Superior temporal gyrus (tissue), 1 donor: ENCODE data around the gene RAP1GAP2.
"Not testable (repeated sequence)": the region's sequence is repeated elsewhere in the genome, so short reads cannot be mapped to it uniquely, and the experiment has no call there.

Experiments used
- DNase-seq: peaks from one replicate; pipeline ENCODE4 v3.0.0-alpha.2; 2016; ENCODE audit errors: extremely low spot score

RAP1GAP2 gene

DNA sequence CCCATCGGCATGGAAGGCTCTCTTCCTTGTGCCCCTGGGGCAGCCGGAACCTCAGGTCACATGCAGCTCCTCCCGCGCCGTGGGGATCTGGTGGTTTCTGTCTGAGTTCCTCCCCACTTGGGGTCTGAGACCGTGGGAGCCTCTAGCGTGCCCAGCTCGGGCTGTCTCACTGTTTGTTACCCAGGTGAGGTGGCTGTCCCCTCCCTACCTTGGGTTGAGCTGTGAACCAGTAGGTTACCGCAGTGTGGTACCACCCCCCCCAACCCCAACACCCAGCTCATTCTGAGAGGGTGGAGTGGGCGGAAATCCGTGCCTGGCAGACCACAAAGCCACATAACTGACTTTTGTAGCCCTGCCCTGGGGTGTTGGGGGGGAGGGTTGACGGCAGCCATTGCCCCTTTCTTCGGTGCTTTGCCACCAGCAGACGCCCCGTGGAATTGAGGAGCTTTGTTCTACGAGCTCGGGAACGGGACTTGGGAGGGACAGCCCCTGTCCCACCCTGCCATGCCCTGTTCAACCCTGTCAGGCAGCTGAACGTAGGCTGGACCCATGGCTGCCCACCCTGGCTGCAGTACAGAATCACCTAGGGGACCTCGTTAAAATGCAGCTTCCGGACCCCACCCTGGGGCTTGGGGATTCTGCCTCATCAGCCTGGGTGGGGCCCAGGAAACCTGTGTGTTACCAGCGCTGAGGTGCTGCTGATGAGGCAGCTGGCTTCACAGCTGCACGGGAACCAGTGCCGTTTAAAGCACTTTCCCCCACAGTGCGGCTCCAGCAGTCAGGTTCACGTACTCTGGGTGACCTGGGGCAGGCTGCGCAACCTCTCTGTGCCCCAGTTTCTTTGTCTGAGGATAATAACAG is 18.5 kb downstream of the RAP1GAP2 start:
- no peak for DNase-seq

DNA sequence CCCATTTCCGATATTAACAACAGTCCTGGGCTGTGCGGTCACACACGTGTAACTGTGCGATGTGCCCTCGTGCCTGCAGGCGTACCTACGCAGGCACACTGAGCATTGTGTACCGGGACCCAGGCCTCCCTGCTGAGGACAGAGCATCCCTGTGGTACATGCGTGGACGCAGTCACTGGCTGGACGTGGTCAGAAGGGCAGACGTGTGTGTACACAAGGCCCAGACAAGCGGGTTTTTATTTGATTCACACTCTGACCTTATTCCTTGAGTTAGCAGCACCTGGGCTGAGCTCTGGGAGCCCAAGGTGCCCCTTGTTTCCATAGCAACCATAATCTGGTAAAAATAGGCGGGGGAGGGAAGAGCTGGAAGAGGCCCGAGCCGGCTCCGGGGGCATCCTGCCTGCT is 19.5 kb downstream of the RAP1GAP2 start:
- DNase-seq: no peak

DNA sequence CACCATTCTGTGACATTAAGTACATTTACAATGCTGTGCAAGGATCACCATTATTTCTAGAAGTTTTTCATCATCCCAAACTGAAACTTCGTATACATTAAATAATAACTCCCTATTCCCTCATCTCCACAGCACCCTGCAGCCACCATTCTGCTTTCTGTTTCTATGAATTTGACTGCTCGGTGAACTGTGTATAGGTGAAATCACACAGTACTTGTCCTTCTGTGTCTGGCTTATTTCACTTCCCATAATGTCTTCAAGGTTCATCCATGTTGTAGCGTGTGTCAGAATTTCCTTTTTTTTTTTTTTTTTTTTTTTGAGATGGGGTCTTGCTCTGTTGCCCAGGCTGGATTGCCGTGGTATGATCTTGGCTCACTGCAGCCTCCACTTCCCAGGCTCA is 20.4 kb downstream of the RAP1GAP2 start:
- DNase-seq: no peak

DNA sequence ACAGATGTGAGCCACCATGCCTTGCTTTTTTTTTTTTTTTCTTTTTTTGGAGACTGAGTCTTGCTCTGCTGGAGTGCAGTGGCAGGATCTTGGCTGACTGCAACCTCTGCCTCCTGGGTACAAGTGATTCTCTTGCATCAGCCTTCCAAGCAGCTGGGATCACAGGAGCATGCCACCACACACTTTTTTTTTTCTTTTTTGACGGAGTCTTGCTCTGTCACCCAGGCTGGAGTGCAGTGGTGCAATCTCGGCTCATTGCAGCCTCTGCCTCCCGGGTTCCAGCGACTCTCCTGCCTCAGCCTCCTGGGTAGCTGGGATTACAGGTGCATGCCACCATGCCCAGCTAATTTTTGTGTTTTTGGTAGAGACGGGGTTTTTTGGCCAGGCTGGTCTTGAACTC is 23.1 kb downstream of the RAP1GAP2 start:
- DNase-seq: not testable (repeated sequence)

DNA sequence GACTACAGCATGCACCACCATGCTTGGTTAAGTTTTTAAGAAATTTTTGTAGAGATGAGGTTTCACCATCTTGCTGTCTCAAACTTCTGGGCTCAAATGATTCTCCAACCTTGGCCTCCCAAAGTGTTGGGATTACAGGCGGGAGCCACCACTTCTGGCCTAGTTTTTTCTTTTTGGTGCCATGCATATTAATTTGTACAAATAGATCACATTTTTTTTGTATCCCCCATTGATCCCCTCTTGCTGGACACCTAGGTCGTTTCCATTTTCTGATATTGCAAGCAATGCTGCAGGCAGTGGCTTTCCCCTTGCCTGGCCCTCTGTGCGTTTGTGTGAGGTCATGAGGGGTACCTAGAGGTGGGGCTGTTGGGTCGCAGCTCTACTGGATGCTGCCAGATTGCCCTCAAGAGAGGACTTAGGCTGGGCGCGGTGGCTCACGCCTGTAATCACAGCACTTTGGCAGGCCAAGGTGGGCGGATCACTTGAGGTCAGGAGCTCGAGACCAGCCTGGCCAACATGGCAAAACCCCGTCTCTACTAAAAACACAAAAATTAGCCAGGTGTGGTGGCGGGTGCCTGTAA is 23.8 kb downstream of the RAP1GAP2 start:
- DNase-seq: no peak

DNA sequence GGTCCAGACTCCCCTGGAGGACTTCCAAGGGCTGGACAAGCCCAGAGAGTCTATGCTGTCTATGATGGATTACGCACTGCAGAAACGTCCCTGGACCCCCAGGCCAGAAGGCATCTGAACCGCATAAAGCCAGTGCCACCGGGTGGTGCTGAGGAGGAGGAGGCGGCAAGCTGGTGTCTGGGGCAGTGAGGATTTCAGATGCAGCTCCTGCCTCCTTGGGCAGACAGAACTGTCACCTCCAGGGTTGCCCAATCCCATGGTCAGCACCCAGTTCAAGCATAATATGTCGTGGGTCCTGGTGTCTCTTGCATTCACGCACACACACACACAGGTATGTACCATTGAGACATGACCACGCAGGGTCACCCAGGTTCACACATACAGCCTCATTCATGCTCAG is 25.6 kb downstream of the RAP1GAP2 start:
- no peak for DNase-seq

DNA sequence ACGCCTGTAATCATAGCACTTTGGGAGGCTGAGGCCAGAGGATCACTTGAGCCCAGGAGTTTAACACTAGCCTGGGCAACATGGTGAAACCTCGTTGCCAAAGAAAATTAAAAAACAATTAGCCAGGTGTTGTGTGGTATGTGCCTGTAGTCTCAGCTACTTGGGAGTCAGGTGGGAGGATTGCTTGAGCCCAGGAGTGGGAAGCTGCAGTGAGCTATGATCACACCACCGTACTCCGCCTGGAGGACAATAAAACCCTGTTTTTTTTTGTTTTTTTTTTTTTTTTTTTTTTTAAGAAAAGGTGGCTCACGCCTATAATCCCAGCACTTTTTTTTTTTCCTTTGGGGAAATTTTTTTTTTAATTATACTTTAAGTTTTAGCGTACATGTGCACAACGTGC is 26.1 kb downstream of the RAP1GAP2 start:
- DNase-seq: no peak

DNA sequence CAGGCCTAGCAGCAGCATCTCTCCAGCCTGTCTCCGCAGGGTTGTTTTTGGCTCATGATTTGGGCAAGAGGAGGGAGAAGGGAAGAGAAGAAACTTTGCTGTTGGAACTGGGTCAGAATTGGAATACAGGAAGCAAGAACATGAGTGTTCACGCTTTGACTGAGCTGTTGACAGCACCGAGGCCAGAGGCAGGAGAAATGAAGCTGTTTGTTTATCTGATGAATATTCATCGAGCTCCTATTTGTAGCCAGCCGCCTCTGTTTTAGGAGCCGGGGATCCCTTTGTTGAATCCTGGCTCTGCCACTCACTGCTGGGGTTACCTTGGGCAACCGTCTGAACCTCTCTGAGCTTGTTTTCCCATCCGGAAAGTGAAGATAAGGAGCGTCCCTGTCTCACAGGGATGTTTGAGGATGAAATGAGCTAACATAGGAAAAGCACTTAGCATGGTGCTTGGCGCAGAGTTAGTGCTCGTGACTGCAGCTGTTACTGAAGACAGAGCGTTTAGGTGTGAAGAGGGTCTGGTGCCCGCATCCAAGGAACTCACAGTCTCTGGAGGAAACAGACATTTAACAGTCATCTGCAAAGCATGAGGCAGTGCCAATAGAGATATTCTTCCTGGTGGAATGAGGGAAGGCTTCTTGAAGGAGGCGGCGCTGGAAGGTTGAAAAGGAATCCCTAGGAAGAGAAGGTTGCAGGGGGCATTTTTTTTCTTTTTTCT is 29.2 kb downstream of the RAP1GAP2 start:
- peak; percentile 55 for DNase-seq

DNA sequence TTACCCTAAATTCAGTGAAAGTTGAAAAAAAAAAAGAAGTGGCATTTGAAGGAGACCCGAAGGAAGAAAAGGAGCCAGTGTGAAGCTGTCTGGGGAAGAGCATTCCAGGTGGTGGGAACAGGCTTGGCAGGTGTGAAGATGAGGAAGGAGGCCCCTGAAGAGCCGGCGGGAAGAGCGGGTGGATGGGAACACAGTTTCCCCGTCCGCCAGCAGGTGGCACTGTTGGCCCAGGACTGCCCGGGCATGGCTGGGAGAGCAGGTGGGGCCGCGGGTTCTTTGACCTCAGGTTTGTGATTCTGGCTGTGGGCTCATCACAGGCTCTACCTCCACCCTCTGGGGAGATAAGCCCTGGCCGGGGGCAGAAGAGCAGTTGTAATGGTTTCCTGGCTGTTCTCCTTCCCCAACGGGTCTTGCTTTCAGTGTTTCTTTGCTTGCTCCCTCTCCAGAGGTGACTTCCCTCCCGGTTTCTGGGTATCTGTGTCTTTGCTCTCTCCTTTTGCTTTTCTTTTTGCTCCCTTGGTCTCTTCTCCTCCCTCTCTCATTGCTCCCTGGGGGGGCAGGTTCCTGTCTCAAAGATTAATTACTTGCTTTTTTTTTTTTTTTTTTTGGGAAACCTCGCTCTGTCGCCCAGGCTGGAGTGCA is 32.3 kb downstream of the RAP1GAP2 start:
- peak; percentile 66 for DNase-seq

DNA sequence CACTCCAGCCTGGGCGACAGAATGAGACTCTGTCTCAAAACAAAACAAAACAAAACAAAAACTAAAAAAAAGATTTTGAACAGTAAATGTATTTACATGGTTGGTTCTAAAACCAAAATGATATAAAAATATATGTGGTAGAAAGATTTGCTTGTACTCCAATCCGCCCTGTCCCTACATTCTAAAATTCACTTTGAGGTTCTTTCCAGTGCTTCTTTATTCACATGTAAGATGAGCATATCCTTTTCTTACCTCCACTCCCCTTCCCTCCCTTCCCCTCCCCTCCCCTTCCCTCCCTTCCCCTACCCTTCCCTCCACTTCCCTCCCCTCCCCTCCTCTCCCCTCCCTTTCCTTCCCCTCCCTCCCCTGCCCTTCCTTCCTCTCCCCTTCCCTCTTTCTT is 34.4 kb downstream of the RAP1GAP2 start:
- DNase-seq: no peak

DNA sequence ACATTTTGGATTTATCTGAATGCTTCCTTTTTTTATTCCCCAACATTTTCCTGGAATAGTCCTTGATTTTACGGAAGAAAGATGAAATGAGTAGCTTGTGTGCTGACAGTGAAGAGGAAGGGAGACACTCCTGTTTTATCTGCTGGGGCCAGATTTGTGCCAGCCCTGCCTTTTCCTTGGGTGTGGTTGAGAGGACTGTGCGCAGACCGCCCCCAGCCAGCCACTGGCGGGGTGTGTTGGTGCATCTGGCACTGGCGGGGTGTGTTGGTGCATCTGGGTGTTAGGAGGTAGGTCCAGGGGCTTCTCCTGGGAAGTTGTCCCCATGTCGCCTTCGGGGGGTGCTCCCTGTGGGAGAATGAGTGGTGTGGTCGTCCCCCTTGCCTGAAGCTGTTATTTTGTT is 39.5 kb downstream of the RAP1GAP2 start:
- no peak for DNase-seq

DNA sequence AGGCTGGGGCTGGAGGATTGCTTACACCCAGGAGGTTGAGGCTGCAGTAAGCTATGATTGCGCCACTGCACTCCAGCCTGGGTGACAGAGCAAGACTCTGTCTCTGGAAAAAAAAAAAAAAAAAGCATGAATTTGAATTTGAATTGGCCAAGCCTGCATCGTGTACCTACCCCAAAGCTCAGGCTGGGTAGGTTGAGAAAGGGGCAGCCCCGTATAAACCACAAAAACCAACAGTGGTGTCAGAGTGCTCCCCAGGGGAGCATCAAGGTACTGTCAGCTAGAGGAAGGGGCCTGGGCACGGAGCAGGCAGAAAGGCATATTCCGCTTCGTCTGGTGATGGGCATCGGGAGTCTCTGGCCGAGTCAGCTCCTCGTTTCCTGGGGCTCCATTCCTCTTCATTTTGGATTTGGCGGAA is 40.9 kb downstream of the RAP1GAP2 start:
- DNase-seq: no peak

DNA sequence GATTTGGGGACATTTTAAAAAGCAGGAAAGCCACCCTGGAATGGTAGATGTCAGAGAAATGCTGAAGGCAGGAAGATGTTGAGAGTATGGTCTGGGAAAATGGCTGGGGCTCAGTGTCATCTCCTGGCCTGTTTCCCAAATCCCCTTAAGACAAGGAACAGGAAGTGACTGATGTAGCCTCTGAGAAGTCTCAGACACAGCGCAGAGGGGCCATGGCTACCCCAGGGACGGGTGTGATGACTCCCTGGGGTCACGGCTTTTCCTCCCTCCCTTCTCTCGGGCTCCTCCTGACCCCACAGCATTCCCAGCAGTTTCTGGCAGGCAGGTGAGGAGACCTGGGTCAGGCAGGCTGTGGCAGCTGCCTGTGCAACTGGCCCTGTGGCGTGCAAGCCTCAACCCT is 45.4 kb downstream of the RAP1GAP2 start:
- DNase-seq: no peak

DNA sequence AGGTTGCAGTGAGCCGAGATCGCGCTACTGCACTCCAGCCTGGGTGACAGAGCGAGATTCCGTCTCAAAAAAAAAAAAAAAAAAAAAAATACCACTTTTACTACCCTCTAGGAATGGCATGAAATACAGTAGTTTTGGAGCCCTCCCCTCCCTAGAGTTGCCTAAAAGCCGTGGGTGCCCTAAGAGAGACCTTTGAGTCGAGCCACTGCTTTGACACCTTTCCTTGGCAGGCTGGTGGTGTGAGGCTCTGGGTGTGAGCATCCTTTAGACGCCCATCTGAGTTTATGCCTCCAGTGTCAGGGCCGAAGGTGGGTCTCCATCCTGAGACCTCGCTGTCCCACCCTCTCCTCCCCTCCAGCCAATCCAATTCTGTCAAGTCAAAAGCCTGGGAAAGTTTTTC is 46.2 kb downstream of the RAP1GAP2 start:
- DNase-seq: no peak

DNA sequence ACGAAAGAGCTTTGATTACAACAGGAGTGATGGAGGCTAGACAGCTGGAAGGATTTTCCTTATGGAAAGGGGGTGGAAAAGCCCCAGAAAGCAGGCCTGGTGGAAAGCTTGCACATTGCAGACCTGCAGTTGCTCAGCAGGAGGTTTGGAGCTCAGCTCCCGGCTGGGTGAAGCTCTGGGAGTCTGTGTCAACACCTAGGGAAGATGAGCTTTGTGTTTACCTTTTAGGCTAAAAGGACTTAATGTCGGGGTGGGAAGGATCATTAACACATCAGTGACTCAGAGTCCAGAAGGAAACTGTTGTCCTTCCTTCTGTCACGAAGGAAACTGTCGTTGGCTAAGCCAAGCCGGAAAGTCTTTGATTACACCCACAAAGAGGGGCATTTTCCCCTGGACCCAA is 48.2 kb downstream of the RAP1GAP2 start:
- DNase-seq: no peak

DNA sequence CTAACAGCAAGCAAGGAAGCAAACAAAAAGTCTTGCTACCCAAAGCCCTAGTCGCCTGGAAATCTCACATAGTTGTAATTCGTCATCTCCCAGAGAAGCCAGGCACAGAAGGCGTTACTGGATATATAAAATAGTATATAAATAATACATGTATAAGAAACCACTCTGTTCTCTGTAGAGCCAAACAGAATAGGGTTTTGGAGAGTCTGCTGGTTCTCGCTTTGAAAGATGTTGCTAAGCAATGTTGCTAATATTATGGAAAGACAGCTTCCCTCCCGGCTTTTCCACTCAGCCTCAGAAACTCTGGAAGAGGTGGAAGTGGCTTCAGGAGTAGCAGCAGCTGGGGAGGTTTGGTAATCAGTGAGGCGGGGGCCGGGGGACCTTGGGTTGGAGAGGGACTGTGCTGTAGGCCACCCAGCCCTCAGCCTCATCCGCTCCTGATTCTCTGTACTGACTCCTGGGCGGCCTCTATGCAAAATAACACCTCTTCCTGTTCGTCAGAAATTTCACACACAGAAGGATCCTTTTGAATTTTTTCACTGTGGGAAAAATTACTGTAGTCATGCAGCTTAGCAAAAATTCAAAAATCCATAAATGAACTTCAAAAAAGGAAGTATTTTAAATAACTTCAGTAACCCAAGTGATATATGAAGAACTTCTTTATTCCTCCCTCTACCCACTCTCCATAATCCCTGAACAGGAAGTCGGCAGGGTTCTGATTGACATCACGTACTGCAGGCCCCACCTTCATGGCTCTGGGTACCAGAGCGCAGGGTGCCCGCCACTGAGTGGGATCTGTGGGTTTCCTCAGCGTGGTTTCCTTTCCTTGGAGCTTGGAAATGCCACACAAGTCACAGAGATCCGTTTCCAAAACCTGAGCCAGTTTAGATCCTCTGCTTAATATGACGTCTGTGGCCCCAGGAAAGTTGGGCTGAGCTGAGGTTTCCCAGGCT is 51.4 kb downstream of the RAP1GAP2 start:
- DNase-seq: peak; percentile 32

DNA sequence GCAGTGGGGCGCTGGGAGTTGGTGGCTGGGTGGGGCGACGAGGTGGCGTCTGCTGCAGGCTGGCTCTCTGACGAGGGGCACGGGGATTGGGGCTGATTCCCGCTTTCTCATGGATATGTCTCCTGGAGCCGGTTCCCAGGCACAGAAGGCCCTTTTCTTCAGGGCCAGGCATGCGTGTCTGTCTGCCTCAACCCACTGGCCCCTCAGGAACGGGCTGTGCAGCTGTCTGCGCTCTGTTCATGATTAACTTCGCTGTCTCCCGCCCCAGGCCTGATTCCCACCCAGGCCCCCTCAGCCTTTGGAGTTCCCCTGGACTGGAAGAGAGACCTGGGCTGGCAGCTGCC is 53.1 kb downstream of the RAP1GAP2 start:
- DNase-seq: no peak

DNA sequence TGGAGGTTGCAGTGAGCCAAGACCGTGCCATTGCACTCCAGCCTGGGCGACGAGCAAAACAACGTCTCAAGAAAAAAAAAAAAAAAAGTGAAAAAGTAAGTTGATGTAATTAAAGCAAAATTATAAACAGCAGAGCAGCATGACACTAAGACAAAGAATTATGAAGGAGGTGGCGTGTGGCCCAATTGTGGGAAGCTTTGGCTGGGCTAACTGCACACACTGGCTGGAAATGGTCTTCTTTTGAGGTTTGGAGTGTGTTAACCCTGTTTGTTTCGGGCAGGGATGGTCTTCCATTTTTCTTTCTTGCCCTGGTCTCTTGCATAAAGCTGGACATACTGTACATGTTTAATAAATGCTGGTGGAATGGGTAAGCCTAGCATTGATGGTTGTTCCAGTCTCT is 54.8 kb downstream of the RAP1GAP2 start:
- no peak for DNase-seq

DNA sequence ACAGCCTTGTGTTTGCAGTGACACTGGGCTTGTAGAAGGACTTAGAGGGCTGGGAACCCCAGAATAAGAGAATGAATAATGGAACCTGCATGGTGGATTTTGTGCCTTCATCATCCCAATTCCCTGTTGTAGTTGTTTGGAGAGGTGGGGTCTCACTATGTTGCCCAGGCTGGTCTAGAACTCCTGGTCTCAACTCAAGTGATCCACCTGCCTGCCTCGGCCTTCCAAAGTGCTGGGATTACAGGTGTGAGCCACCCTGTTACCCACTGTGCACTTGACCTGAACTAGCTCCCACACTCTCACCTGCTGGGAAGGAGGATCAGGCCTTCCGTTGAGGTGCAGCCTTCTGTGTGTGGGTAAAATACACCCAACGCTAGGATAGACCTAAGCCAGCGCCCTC is 55.4 kb downstream of the RAP1GAP2 start:
- no peak for DNase-seq

DNA sequence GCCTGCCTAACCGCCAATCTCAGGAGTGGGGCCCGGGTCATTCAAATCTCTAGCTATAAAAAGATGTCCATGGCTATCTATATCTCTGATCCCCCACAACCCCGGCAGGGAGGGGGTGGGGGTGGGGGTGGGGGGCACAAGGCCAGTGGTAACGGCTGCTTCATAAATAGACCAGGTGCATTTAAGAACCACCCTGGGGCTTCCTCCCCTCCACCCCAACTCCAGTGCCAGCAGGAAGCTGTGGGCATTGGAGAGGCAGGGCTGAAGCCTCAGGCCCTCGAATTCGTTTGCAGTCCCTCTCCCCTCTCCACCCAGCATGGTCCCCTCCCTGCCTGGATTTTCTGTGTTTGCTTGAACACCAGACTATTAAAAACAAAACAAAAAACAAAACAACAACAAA is 56.0 kb downstream of the RAP1GAP2 start:
- no peak for DNase-seq

DNA sequence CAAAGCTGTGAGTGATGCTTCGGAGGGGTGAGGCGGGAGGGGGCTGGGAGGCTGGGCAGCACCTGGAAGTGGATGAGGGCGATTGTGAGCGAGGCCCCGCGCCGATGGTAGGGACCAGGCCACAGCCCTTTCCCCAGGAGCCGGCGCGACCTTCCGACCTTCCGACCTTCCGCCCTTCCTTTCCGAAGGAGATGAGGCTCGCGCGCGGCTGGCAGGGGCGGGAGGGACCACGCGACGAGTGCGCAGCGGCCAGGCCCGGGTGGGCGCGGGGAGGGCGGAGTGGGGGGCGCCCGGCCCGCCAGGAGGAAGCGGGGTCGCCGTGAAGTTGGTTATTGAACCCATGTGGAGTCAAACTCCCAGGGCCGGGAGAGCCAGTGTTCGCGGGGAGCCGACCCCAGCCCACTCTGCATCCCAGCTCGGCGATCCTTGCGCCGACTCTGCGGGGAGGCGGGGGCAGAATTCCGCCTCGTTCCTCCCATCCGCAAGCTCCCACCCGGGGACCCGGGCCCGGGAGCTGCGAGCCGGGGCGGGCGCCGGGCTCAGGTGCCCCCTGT is 56.6 kb downstream of the RAP1GAP2 start:
- DNase-seq: no peak
